Mesendoderm (in vitro differentiated cells): ENCODE results near the gene STAT2.
"Not testable (repeated sequence)": the region's sequence is repeated elsewhere in the genome, so short reads cannot be mapped to it uniquely, and the experiment has no call there.

Experiments
- DNase-seq: peaks from one replicate; pipeline ENCODE4 v3.0.0; 2013
- H2AK5ac ChIP-seq: 2 replicates; pipeline ENCODE4 v1.6.1; 2013; ENCODE audit warnings: low read length, inconsistent platforms
- H2BK120ac ChIP-seq: 2 replicates; pipeline ENCODE4 v1.6.1; 2013; ENCODE audit warnings: low read depth, mild to moderate bottlenecking, low read length, moderate library complexity, mixed read lengths
- H2BK15ac ChIP-seq: replicated peaks from 2 replicates; pipeline ENCODE4 v1.6.1; 2013; ENCODE audit warnings: low read depth, mild to moderate bottlenecking, moderate library complexity
- H2BK5ac ChIP-seq: 2 replicates; pipeline ENCODE4 v1.6.1; 2013; ENCODE audit warnings: low read length, inconsistent platforms
- H3K18ac ChIP-seq: 2 replicates; pipeline ENCODE4 v1.6.1; 2013; ENCODE audit warnings: mild to moderate bottlenecking, low read length, mixed read lengths
- H3K23ac ChIP-seq: one replicate; pipeline ENCODE4 v1.6.1; 2013; ENCODE audit warnings: low read length
- H3K27ac ChIP-seq: 2 replicates; pipeline ENCODE4 v1.5.1; 2013; ENCODE audit warnings: low read depth, mild to moderate bottlenecking, inconsistent platforms, low read length, moderate library complexity
- H3K27me3 ChIP-seq: 2 replicates; pipeline ENCODE4 v1.6.1; 2013; ENCODE audit warnings: low read length, control low read depth, mild to moderate bottlenecking, inconsistent platforms; ENCODE audit not compliant: insufficient read depth, poor library complexity
- H3K36me3 ChIP-seq: 2 replicates; pipeline ENCODE4 v1.6.1; 2013; ENCODE audit warnings: low read length, inconsistent platforms; ENCODE audit not compliant: control insufficient read depth, insufficient read depth
- H3K4ac ChIP-seq: one replicate; pipeline ENCODE4 v1.6.1; 2013; ENCODE audit warnings: low read depth, mild to moderate bottlenecking, low read length, moderate library complexity
- H3K4me1 ChIP-seq: 2 replicates; pipeline ENCODE4 v1.6.1; 2013; ENCODE audit warnings: low read depth, low read length, inconsistent platforms; ENCODE audit not compliant: control insufficient read depth
- H3K4me2 ChIP-seq: 2 replicates; pipeline ENCODE4 v1.6.1; 2013; ENCODE audit warnings: low read length
- H3K4me3 ChIP-seq: 2 replicates; pipeline ENCODE4 v1.5.1; 2013; ENCODE audit warnings: mild to moderate bottlenecking, low read length
- H3K56ac ChIP-seq: one replicate; pipeline ENCODE4 v1.6.1; 2013; ENCODE audit warnings: low read length
- H3K79me1 ChIP-seq: 2 replicates; pipeline ENCODE4 v1.6.1; 2013; ENCODE audit warnings: low read length, inconsistent platforms
- H3K79me2 ChIP-seq: 2 replicates; pipeline ENCODE4 v1.6.1; 2013; ENCODE audit warnings: mild to moderate bottlenecking, low read length; ENCODE audit not compliant: control insufficient read depth, insufficient read depth
- H3K9ac ChIP-seq: 2 replicates; pipeline ENCODE4 v1.6.1; 2013; ENCODE audit warnings: low read length, inconsistent platforms
- H4K5ac ChIP-seq: one replicate; pipeline ENCODE4 v1.6.1; 2013; ENCODE audit warnings: low read length
- H4K8ac ChIP-seq: one replicate; pipeline ENCODE4 v1.6.1; 2013; ENCODE audit warnings: low read depth, mild to moderate bottlenecking, control low read depth, low read length, moderate library complexity
- WGBS: extraction: QIAGEN DNeasy Blood & Tissue Kit; methylation state at CpG from one replicate; pipeline ENCODE4 v1.1.7; 2013; ENCODE audit warnings: low lambda C conversion rate, missing lambda C conversion rate; ENCODE audit not compliant: insufficient coverage; ENCODE audit errors: extremely low coverage; 5-methylcytosine and 5-hydroxymethylcytosine counted together

The STAT2 gene

DNA sequence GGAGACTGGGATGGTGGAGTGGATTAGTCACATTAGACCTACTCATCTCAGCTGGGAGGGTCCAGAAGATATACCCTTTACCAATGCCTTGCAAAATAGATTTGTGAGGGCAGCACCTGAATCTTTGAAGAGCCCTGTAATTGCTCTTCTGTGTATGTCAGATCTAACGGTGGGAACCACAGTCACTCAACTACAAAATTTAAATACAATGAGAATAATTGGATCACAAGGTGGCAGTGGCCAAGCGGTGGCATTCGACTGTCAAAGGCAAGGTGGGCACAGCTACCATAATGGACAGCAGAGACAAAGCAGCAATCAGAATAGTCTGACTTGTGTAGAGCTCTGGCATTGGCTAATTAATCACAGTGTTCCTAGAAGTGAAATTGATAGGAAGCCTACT is 39.6 kb upstream of the STAT2 start:
- H2AK5ac ChIP-seq, H3K4me3 ChIP-seq, H2BK120ac ChIP-seq, H3K79me2 ChIP-seq, H3K4me1 ChIP-seq, H3K56ac ChIP-seq, H3K36me3 ChIP-seq, H4K5ac ChIP-seq, H3K4ac ChIP-seq, H2BK15ac ChIP-seq, H3K79me1 ChIP-seq, H3K18ac ChIP-seq, H4K8ac ChIP-seq, H3K27ac ChIP-seq, DNase-seq, H3K4me2 ChIP-seq, H3K27me3 ChIP-seq, H2BK5ac ChIP-seq, H3K23ac ChIP-seq, H3K9ac ChIP-seq: not testable (repeated sequence)
- WGBS: no CpG with 5 or more reads among the region's 3 CpGs

DNA sequence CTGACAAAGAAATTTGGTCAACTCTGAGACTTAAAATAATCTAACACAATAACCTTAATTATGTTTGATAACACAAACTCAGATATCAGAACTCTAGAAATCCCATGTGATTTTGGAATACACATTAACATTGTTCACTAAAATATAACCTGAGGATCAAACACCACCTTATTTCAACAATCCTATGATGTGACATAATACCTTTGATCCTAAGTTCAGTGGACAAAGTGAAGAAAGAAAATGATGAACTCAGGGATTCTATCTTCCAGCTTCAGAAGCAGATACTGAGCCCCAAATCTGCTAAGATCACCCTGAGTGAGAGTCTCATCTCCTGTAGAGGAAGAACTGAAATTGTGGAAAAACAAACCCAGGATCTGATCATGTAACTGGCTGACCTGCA is 38.4 kb upstream of the STAT2 start:
- no peak for DNase-seq
- H3K36me3 ChIP-seq: no peaks in the 10 kb centered on the region
- H3K79me2 ChIP-seq: no peaks in the 10 kb centered on the region
- no peak overlapping the region for H3K23ac ChIP-seq
- no peaks in the 10 kb centered on the region for H3K4me1 ChIP-seq
- no peak overlapping the region for H3K4me3 ChIP-seq
- no peak overlapping the region for H4K5ac ChIP-seq
- H2AK5ac ChIP-seq: no peak overlapping the region
- no peaks in the 10 kb centered on the region for H3K27me3 ChIP-seq
- H2BK5ac ChIP-seq: no peak overlapping the region
- H3K27ac ChIP-seq: no peak overlapping the region
- no peak overlapping the region for H2BK120ac ChIP-seq
- H3K9ac ChIP-seq: no peak overlapping the region
- H3K4me2 ChIP-seq: no peak overlapping the region
- no peak overlapping the region for H2BK15ac ChIP-seq
- no peaks in the 10 kb centered on the region for H3K79me1 ChIP-seq
- no peak overlapping the region for H3K56ac ChIP-seq
- H3K18ac ChIP-seq: no peak overlapping the region
- H4K8ac ChIP-seq: no peak overlapping the region
- H3K4ac ChIP-seq: no peak overlapping the region

DNA sequence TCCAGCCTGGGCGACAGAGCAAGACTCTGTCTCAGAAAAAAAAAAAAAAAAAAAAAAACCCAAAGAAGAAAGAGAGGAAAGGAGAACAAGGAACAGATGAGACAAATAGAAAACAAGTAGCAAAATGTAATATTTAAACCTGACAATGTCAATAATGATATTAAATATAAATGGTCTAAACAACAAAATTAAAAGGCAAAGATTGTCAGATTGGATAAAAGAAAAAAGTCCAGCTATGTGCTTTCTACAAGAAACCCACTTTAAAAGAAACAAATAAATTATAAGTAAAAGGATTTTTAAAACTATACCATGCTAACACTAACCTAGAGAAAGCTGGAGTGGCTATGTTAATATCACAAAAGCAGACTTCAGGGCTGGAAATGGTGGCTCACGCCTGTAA is 32.4 kb upstream of the STAT2 start:
- Histone ChIP-seq H2BK120ac (no peak overlapping the region), H3K18ac (no peak overlapping the region), H3K4me1 (no peaks in the 10 kb centered on the region), H2BK5ac (no peak overlapping the region), H3K9ac (no peak overlapping the region), H3K23ac (no peak overlapping the region), H3K27me3 (no peaks in the 10 kb centered on the region), H2BK15ac (no peak overlapping the region), H3K56ac (no peak overlapping the region), H3K4me3 (no peak overlapping the region), H3K4ac (no peak overlapping the region), H3K79me2 (no peaks in the 10 kb centered on the region), H3K27ac (no peak overlapping the region), H3K79me1 (no peaks in the 10 kb centered on the region), H4K5ac (no peak overlapping the region), H4K8ac (no peak overlapping the region), H2AK5ac (no peak overlapping the region), H3K4me2 (no peak overlapping the region), H3K36me3 (no peaks in the 10 kb centered on the region)
- no peak for DNase-seq
- no CpG with 5 or more reads among the region's 2 CpGs for WGBS

DNA sequence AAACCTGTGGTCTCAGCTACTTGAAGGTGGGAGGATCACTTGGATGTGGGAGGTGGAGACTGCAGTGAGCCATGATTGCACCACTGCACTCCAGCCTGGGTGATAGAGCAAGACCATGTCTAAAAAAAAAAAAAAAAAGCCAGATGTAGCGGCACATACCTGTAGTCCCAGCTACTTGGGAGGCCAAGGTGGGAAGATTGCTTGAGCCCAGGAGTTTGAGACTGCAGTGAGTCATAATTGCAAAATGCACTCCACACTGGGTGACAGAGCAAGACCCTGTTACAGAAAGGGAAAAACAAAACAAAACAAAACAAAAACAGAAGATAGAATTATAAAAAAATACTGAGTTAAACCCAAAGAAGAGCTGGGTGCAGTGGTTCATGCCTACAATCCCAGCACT is 31.8 kb upstream of the STAT2 start:
- H3K4me3 ChIP-seq: no peak overlapping the region
- H2BK15ac ChIP-seq: no peak overlapping the region
- no peaks in the 10 kb centered on the region for H3K79me1 ChIP-seq
- H4K5ac ChIP-seq: no peak overlapping the region
- no peaks in the 10 kb centered on the region for H3K4me1 ChIP-seq
- H3K23ac ChIP-seq: no peak overlapping the region
- no peak overlapping the region for H4K8ac ChIP-seq
- no peak overlapping the region for H2BK120ac ChIP-seq
- no peak overlapping the region for H3K56ac ChIP-seq
- DNase-seq: no peak
- no peak overlapping the region for H3K4me2 ChIP-seq
- H2BK5ac ChIP-seq: no peak overlapping the region
- no peaks in the 10 kb centered on the region for H3K79me2 ChIP-seq
- no peaks in the 10 kb centered on the region for H3K36me3 ChIP-seq
- no peak overlapping the region for H2AK5ac ChIP-seq
- no peak overlapping the region for H3K18ac ChIP-seq
- H3K9ac ChIP-seq: no peak overlapping the region
- H3K4ac ChIP-seq: no peak overlapping the region
- no CpG with 5 or more reads among the region's 1 CpG for WGBS
- no peaks in the 10 kb centered on the region for H3K27me3 ChIP-seq
- H3K27ac ChIP-seq: no peak overlapping the region

DNA sequence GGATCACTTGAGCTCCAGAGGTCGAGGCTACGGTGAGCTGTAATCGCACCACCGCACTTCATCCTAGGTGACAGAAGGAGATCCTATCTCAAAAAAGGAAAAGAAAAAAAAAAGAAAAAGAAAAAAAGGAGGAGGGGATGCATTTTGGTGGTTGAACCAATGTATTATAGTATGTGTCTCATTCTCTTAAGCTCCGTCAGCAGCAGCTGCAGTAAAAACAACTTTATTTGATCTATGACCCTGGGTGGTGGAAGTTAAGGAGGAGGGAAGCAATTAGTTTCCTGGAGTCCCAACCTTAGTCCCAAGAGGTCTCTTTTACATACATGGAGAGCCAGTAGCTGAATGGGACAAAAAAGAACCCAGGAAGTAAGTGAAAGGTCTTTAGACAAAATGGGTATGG is 29.5 kb upstream of the STAT2 start:
- Histone ChIP-seq H3K4me3 (no peak overlapping the region), H4K5ac (no peak overlapping the region), H3K27me3 (no peaks in the 10 kb centered on the region), H2AK5ac (no peak overlapping the region), H2BK5ac (no peak overlapping the region), H3K23ac (no peak overlapping the region), H3K79me1 (no peaks in the 10 kb centered on the region), H3K18ac (no peak overlapping the region), H3K4ac (no peak overlapping the region), H3K79me2 (no peaks in the 10 kb centered on the region), H4K8ac (no peak overlapping the region), H3K36me3 (no peaks in the 10 kb centered on the region), H3K27ac (no peak overlapping the region), H2BK15ac (no peak overlapping the region), H3K4me2 (no peak overlapping the region), H3K56ac (no peak overlapping the region), H2BK120ac (no peak overlapping the region), H3K4me1 (no peaks in the 10 kb centered on the region), H3K9ac (no peak overlapping the region)
- no CpG with 5 or more reads among the region's 5 CpGs for WGBS
- no peak for DNase-seq

DNA sequence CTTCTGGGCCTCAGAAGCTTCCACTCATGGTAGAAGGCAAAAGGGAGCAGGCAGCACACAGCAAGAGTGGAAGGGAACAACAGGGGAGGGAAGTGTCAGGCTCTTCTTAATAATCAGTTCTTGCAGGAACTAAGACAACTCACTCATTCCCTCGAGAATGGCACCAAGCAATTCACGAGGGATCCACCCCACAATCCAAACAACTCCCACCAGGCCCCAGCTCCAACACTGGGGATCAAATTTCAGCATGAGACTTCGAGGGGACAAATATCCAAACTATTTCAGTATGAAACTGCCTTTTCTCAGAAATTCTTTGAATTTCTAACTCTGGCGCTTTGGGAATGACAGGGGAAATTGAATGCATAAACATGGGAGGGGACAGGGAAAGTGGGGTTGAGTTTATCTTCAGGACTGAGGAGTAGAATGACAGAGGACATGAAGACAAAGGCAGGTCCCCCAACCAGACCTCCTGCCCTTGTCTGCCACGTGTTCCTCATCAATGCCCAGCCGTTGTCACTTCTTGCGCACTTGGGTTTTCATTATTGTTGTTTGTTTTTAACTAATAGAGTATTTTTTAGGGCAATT is 27.3 kb upstream of the STAT2 start:
- DNase-seq: peak; percentile 48
- no peaks in the 10 kb centered on the region for H3K4me1 ChIP-seq
- H2AK5ac ChIP-seq: no peak overlapping the region
- no peak overlapping the region for H3K4me2 ChIP-seq
- no peaks in the 10 kb centered on the region for H3K27me3 ChIP-seq
- no peak overlapping the region for H4K5ac ChIP-seq
- no peak overlapping the region for H2BK5ac ChIP-seq
- no peak overlapping the region for H3K27ac ChIP-seq
- H4K8ac ChIP-seq: no peak overlapping the region
- H3K79me1 ChIP-seq: no peaks in the 10 kb centered on the region
- H3K9ac ChIP-seq: no peak overlapping the region
- no peak overlapping the region for H2BK120ac ChIP-seq
- H3K18ac ChIP-seq: no peak overlapping the region
- H3K36me3 ChIP-seq: no peaks in the 10 kb centered on the region
- H3K56ac ChIP-seq: no peak overlapping the region
- no peaks in the 10 kb centered on the region for H3K79me2 ChIP-seq
- no peak overlapping the region for H3K4me3 ChIP-seq
- no peak overlapping the region for H3K23ac ChIP-seq
- no peak overlapping the region for H2BK15ac ChIP-seq
- H3K4ac ChIP-seq: no peak overlapping the region
- WGBS: no CpG with 5 or more reads among the region's 7 CpGs
